22Rv1 (cell line): ENCODE measurements around the gene P2RX2.

Experiments used
- H3K27ac ChIP-seq: fragments of 450-650 bp; 2 replicates; pipeline ENCODE4 v1.5.1; 2017
- ZFX ChIP-seq: fragments of 450-650 bp; IDR thresholded peaks from 2 replicates; pipeline ENCODE4 v1.6.1; 2017; ENCODE audit warnings: antibody characterized with exemption, borderline replicate concordance
- TF ChIP-seq, protein P1 (sequence below): fragments of 450-650 bp; IDR thresholded peaks from 2 replicates; pipeline ENCODE4 v1.5.1; 2017; ENCODE audit warnings: mild to moderate bottlenecking

Gene P2RX2

DNA sequence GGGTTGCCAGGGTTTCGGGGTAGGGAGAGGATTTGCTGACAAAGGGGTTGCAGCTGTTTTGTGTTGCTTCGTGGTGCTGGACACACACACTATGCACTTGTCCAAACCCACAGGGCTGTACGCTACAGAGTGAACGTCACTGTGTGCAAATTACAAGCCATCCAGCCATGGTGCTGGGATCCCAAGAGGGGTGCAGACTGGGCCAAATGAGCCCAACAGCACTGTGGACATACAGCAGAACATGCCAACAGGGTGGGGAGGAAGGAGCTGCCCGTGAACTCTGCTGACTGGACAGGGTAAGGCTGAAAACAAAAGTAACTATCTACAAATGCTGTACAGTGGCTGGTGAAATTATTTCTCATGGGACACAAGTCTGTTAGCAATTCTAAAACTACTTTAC is 43.4 kb downstream of the P2RX2 start:
- H3K27ac ChIP-seq = no peak overlapping the region

DNA sequence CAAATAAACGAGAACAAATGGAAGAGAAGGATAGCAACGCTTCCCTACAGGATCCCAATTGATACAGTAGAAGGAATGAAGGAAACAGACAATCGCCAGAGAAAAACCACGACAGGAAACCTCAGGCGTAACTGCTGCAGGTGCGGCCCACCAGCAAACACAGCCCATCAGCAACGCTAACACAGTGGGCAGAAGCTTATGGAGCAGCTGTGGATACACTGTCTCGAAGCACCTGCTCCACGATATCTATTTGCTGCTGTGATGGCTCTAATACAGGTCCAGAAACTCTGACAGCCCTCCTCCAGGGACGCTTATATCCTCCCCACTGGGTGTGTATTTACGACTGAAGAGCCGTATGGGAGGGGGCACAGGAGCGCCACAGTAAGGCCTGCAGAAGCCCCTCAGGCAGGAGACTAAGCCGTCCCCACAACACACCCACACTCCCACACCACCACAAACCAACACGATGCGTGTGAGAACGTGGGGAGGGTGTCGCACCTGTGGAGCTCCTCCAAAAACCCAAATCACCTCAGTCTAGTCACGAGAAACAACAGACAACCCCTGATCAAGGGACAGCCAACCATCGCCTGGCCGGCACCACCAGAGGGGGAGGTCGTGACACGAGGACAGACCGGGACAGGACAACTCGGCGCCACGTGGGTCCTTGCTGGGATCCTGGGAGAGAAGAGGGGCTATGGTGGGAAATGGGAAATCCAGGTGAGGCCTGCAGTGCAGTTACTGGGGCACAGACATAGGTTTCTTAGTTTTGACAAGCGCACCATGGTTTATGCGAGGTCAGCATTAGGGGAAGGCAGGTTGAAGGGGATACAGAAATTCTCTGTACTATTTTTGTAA is 44.6 kb downstream of the P2RX2 start:
- H3K27ac ChIP-seq = no peak overlapping the region
- TF ChIP-seq, protein P1, sequence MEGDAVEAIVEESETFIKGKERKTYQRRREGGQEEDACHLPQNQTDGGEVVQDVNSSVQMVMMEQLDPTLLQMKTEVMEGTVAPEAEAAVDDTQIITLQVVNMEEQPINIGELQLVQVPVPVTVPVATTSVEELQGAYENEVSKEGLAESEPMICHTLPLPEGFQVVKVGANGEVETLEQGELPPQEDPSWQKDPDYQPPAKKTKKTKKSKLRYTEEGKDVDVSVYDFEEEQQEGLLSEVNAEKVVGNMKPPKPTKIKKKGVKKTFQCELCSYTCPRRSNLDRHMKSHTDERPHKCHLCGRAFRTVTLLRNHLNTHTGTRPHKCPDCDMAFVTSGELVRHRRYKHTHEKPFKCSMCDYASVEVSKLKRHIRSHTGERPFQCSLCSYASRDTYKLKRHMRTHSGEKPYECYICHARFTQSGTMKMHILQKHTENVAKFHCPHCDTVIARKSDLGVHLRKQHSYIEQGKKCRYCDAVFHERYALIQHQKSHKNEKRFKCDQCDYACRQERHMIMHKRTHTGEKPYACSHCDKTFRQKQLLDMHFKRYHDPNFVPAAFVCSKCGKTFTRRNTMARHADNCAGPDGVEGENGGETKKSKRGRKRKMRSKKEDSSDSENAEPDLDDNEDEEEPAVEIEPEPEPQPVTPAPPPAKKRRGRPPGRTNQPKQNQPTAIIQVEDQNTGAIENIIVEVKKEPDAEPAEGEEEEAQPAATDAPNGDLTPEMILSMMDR = no peak

More for the DNA sequence above, 43.4 kb downstream of the P2RX2 start:
- no peak for TF ChIP-seq ZFX
- TF ChIP-seq, protein P1 = no peak

DNA sequence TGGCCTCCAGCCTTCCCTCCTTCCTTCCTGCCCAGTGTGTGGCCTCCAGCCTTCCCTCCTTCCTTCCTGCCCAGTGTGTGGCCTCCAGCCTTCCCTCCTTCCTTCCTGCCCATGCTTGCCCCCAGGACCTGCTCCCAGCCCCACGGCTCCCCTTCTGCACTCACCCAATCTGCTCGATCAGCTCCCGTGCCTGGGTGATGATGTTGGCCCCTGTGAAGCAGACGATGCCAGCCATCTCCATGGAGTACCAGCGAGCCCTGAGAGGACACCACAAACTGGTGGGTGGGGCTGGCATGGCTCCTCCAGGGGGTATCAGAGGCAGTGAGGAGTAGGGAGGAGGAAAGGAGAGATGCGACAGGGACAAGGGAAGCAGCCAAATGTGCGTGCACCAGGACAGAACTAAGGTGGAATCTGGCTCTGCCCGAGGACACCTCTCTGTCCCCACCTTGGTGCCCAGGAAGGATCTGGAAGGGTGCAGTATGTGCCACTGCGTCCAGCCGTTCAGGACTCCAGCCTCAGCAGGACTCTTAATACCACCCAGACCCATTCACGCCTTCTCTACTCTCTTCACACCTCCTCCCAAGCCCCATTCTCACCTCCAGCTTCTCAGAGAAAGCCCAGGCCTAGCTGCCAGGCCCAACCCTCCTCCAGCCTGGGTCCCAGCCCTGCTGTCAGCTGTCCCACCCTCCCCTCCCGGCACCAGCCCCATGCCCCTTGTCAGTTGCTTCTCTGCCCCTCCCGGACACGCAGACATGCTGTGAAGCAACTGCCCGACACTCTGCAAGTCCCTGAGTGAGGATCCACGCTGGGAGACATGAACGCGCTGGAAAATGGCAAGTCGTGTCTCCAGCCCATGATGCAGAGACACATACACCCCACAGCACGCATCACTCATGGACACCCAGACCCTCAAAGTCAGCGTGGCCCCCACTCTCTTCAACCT is 45.9 kb downstream of the P2RX2 start:
- no peak for TF ChIP-seq ZFX
- H3K27ac ChIP-seq = no peak overlapping the region

DNA sequence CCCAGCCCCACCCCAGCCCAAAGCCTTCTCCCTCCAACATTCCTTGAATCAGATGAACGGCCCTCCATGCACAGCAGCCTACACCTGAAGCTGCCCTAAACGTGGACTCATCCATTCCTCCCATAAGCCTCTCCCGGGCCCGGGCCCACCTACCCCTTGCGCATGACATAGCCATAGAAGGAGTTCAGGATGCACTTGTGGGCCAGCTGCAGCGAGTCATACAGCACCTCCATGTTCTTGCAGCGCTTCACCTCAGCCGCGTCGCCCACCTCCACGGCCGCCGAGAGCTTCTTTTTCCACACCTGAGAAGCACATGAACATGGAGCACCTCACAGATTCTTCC is 46.5 kb downstream of the P2RX2 start:
- H3K27ac ChIP-seq = no peak overlapping the region
- no peak for TF ChIP-seq ZFX
- TF ChIP-seq, protein P1 = no peak

DNA sequence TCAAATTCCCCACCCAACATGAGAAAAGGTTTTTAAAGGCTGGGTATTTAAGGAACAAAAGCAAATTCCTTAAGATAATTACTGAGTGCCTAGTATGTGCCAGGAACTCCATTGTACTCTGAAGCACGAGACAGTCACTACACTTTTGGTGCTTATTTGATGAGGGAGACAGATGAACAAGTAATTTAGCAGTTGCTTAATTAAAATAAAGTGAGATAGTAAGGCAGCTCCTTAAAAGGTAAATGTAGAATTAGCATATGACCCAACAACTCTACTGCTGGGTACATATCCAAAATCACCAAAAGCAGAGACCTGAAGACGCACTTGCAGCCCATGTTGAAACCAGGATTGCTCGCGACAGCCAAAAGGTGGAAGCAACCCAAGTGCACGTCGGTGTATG is 47.2 kb downstream of the P2RX2 start:
- H3K27ac ChIP-seq = no peak overlapping the region

DNA sequence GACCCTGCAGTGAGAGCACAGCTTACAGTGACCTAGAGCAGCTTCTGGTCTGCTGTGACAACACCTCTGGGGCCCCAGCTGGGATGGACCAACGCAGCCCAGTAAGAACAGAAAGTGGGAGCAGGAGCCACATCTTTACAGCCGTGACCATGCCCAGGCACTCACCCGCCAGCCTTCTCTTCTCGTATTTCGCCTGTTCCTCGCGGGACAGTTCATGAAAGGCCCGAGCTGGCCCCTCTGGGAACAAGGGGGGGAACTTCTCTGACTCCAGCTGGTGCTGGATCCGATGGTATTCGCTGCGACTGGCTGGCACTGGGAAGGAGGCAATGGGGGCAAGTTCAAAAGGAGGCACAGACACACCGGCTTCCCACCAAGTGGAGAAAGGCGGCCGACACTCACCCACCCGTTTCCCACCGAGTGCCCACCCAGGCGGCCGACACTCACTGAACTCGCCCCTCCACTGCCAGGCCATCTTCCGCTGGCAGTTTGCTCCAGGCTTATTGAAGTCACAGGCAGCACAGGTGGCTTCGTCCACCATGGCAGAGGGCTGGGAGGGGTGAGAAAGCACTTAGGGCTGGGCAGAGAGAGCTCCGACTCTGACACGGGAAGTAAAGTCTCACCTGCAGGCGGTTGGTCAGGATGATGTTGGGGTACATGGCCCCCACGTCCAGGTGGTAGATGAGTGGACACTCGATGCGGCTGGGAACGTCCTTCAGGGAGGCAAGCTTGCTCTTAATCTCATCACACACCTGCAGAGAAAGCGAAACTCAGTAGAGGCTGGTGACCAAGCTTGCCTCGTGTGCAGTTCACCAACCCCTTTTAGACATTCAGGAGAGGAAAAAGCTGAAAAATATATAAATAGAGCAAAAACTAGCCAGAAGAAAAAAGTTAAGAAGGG is 49.9 kb downstream of the P2RX2 start:
- TF ChIP-seq ZFX = no peak
- TF ChIP-seq, protein P1 = no peak
- no peak overlapping the region for H3K27ac ChIP-seq

More for the DNA sequence above, 47.2 kb downstream of the P2RX2 start:
- no peak for TF ChIP-seq ZFX
- TF ChIP-seq, protein P1 = no peak
